ENCODE data around the gene TNFAIP2.
"Not testable (repeated sequence)": the region's sequence is repeated elsewhere in the genome, so short reads cannot be mapped to it uniquely, and the experiment has no call there.

Gene TNFAIP2

DNA sequence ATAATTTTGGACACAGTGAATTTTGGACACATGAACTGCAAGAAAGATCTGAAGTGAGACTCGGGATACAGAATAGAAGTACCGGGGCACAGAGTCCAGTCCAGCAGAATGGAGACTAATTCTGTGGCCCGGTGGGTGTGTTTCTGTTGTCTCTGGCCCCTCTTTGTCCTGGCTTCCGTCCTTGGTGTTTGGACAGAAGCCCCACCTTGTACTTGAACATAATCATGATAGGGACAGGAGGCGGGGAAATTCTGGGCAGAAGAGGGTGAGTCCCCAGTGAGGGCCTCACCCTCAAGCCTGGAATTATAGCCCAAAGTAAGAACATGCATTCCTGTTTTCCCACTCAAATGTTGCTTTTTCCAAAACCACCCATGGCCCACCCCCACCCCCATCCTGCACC lies 39.9 kb downstream of the TNFAIP2 start:
- ATAC-seq (replicated peaks) = no peak
- H3K36me3 Mint-ChIP-seq (ENCODE audit: insufficient read depth) = no peaks in the 10 kb centered on the region
- H3K4me1 Mint-ChIP-seq (ENCODE audit: low read depth in 2 of 2) = peaks cover 0 to 4% of the 10 kb centered on the region in 2 donors
- H3K27ac Mint-ChIP-seq = no peak overlapping the region
- no peak overlapping the region for H3K4me3 Mint-ChIP-seq
- peaks cover 8 to 65% of the 10 kb centered on the region in 2 donors for H3K27me3 Mint-ChIP-seq
- H3K9me3 Mint-ChIP-seq = no peaks in the 10 kb centered on the region
- no peak for DNase-seq

DNA sequence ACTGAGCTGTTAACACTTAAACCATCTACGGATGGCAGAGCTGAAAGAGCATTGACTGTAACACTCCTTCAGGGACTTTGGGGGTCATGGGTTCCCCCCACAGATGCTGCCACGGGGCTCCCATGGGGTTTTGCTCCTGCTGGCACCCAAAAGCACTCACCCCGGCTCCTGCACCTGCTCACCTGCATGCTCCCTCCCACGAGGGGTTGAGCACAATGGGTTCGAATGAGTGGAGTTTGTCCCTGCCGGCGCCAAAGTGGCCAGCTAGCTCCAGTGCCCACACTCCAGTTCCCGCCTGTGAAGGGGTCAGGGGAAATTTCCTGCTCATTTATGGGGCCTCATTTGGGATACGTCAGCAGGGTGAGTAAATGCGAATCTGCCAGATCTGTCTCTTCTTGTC lies 40.7 kb downstream of the TNFAIP2 start:
- ATAC-seq (replicated peaks) = no peak
- Mint-ChIP-seq H3K27ac (no peak overlapping the region), H3K27me3 (peaks cover 8 to 60% of the 10 kb centered on the region in 2 donors), H3K4me3 (no peak overlapping the region), H3K36me3 (ENCODE audit: insufficient read depth) (no peaks in the 10 kb centered on the region), H3K9me3 (no peaks in the 10 kb centered on the region), H3K4me1 (ENCODE audit: low read depth in 2 of 2) (peaks cover 0 to 4% of the 10 kb centered on the region in 2 donors)
- no peak for DNase-seq

DNA sequence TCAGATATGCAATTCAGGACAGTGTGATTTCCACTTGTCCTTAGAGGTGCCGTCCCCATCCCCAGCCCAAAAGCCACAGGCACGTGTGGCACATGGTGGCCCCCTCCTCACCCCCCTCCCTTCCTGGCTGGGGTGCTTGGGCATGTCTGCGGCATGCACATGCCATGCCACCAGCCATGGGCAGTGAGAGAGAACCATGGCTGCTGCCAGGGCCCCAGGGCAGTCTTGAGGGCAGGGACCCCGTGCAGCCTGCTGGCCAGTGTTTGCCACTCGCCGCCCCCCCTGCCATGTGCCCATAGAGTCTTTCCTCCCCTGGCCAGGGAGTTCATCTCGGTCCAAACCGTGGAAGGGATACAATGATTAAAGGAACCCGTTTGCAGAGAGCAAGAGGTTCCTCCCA lies 41.5 kb downstream of the TNFAIP2 start:
- Mint-ChIP-seq H3K27me3 (peaks cover 8 to 63% of the 10 kb centered on the region in 2 donors), H3K4me1 (ENCODE audit: low read depth in 2 of 2) (peaks cover 0 to 4% of the 10 kb centered on the region in 2 donors), H3K9me3 (no peaks in the 10 kb centered on the region), H3K36me3 (ENCODE audit: insufficient read depth) (no peaks in the 10 kb centered on the region), H3K27ac (no peak overlapping the region), H3K4me3 (no peak overlapping the region)
- ATAC-seq (replicated peaks) (no peak), DNase-seq (no peak)

DNA sequence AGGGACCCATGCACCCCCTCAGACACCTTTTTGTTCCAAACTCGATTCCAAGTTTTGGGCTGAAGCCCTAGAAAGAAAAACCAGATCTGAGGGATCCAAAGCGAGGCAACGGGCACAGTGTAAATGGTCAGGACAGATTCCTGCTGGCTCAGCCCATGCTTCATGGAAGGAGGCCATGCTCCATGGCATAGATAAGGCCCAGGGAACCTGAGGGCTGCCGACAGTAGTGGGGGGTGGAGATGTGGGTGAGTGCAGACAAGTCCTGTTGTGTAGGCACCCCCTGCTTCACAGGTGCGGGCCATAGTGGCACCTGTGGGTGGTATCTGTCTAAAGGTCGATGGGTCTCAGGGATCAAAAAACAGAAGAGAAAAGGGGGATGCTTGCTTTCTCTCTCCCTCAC lies 42.1 kb downstream of the TNFAIP2 start:
- H3K4me3 Mint-ChIP-seq = no peak overlapping the region
- H3K4me1 Mint-ChIP-seq (ENCODE audit: low read depth in 2 of 2) = peaks cover 0 to 4% of the 10 kb centered on the region in 2 donors
- no peak overlapping the region for H3K27ac Mint-ChIP-seq
- H3K9me3 Mint-ChIP-seq = peaks cover 0 to 4% of the 10 kb centered on the region in 2 donors
- no peak for ATAC-seq (replicated peaks)
- no peaks in the 10 kb centered on the region for H3K36me3 Mint-ChIP-seq (ENCODE audit: insufficient read depth)
- no peak for DNase-seq
- H3K27me3 Mint-ChIP-seq = peaks cover 13 to 68% of the 10 kb centered on the region in 2 donors

DNA sequence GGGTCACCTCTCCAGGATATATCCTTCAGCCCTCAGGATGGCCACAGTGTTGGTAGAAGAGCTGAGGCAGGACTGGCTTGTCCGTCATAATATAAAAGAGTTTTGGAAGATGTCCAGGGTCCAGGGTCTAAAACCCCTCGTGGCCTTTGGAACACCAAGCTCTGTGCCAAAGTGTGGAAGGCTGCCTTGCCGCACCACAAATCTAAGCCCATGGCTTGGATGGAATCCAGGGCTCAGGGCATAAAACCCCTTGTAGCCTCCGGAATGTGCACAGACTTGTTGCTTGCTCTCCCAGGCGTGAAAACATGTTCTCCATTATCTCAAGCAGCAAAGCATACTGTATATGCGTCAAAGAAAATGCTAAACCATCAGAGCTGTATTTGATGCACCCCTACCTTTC lies 46.7 kb downstream of the TNFAIP2 start:
- Mint-ChIP-seq H3K4me1 (ENCODE audit: low read depth in 2 of 2) (no peaks in the 10 kb centered on the region), H3K36me3 (ENCODE audit: insufficient read depth) (no peaks in the 10 kb centered on the region), H3K9me3 (peaks cover 0 to 8% of the 10 kb centered on the region in 2 donors), H3K27ac (no peak overlapping the region), H3K27me3 (peaks cover 43 to 74% of the 10 kb centered on the region in 2 donors), H3K4me3 (no peak overlapping the region)
- no peak for ATAC-seq (replicated peaks)
- no peak for DNase-seq

DNA sequence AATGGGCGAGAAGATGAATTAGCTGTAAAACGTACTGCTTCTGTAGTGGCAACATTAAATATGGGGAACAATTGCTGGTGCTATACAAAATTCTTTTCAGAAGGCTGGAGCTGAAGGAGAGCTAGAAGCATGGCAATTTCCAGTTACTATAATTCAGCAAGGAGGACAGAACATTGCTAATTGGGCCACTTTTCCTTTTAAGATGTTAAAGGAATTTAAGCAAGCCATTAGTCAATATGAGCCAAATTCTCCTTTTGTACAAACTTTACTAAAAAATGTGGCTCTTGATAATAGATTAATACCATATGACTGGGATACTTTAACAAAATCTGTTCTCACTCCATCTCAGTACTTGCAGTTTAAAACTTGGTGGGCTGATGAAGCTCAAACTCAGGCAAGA lies 47.9 kb downstream of the TNFAIP2 start:
- not testable (repeated sequence) for H3K9me3 Mint-ChIP-seq; H3K36me3 Mint-ChIP-seq (ENCODE audit: insufficient read depth); H3K4me3 Mint-ChIP-seq; H3K4me1 Mint-ChIP-seq (ENCODE audit: low read depth in 2 of 2); DNase-seq; ATAC-seq (replicated peaks); H3K27ac Mint-ChIP-seq
- peaks cover 39 to 69% of the 10 kb centered on the region in 2 donors for H3K27me3 Mint-ChIP-seq

DNA sequence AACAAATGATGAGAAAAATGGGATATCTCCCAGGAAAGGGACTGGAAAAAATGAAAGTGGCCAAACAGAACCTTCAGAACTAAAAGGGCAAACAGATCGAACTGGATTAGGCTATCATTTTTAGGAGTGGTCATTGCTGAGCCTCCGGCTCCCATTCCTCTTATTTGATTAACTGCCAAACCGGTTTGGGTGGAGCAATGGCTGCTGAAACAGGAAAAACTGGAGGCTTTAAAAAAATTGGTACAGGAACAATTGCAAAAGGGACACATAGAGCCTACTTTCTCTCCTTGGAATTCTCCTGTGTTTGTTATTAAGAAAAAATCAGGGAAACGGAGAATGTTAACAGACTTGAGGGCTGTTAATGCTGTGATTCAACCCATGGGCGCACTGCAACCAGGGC lies 49.7 kb downstream of the TNFAIP2 start:
- no peak for DNase-seq
- Mint-ChIP-seq H3K4me3 (no peak overlapping the region), H3K27ac (no peak overlapping the region), H3K9me3 (peaks cover 0 to 8% of the 10 kb centered on the region in 2 donors), H3K36me3 (ENCODE audit: insufficient read depth) (no peaks in the 10 kb centered on the region), H3K27me3 (peaks cover 35 to 54% of the 10 kb centered on the region in 2 donors), H3K4me1 (ENCODE audit: low read depth in 2 of 2) (no peaks in the 10 kb centered on the region)
- no peak for ATAC-seq (replicated peaks)

DNA sequence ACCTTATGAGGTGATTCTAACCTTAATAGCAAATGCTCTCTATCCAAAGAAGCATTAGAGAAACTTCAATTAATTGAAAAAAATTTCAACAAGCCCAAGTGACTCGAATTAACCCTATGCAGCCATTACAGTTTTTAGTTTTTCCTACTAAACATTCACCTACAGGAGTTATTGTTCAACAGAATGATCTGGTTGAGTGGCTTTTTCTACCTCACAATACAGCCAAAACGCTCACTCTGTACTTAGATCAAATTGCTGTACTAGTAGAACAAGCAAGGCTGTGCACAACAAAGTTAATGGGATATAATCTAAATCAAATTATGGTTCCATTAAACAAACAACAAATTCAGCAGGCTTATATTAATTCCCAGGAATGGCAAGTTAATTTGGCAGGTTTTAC lies 50.6 kb downstream of the TNFAIP2 start:
- H3K36me3 Mint-ChIP-seq (ENCODE audit: insufficient read depth); DNase-seq; ATAC-seq (replicated peaks); H3K4me1 Mint-ChIP-seq (ENCODE audit: low read depth in 2 of 2); H3K27ac Mint-ChIP-seq; H3K4me3 Mint-ChIP-seq; H3K9me3 Mint-ChIP-seq: not testable (repeated sequence)
- H3K27me3 Mint-ChIP-seq = peaks cover 36 to 57% of the 10 kb centered on the region in 2 donors

DNA sequence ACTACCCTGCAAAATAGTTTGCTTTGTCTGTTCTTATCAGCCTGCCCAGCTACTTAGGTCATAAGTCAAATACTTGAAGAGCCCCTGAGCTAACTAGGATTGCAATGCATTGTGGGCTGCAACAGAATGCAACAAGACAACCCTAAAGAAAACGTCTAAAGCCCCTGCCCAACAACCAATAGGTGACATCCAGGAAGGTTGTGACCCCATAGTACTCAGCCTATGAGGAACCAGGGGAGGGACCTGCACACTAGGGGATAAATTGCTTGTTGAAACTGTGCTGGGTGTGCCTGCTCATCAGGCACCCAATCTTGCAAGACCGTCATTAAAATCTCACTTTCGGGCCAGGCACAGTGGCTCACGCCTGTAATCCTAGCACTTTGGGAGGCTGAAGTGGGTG lies 52.9 kb downstream of the TNFAIP2 start:
- not testable (repeated sequence) for ATAC-seq (replicated peaks); H3K9me3 Mint-ChIP-seq; H3K4me1 Mint-ChIP-seq (ENCODE audit: low read depth in 2 of 2); H3K4me3 Mint-ChIP-seq; H3K27ac Mint-ChIP-seq; H3K36me3 Mint-ChIP-seq (ENCODE audit: insufficient read depth); DNase-seq
- peaks cover 26 to 56% of the 10 kb centered on the region in 2 donors for H3K27me3 Mint-ChIP-seq

DNA sequence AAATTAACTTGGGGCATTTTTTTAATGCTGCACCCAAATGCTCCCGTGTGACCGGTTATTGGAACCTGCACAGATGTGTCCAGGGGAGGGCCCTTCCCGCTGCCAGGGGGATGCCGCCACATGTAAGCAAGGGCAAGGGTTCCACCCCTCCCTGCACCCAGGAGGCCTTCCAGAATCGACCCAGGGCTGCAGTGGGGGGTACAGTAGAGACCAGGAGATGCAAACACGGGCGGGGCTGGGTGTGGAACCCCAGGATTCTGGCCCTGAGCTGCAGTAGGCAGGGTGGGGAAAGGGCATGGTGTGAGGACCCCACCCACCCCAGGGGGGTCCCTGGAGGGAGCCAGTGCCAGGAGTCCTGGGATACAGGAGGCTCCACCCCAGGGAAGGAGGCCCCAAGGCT lies 54.1 kb downstream of the TNFAIP2 start:
- Mint-ChIP-seq H3K27me3 (peaks cover 14 to 47% of the 10 kb centered on the region in 2 donors), H3K27ac (no peak overlapping the region), H3K4me3 (no peak overlapping the region), H3K9me3 (no peaks in the 10 kb centered on the region), H3K4me1 (ENCODE audit: low read depth in 2 of 2) (no peaks in the 10 kb centered on the region), H3K36me3 (ENCODE audit: insufficient read depth) (no peaks in the 10 kb centered on the region)
- no peak for DNase-seq
- no peak for ATAC-seq (replicated peaks)

DNA sequence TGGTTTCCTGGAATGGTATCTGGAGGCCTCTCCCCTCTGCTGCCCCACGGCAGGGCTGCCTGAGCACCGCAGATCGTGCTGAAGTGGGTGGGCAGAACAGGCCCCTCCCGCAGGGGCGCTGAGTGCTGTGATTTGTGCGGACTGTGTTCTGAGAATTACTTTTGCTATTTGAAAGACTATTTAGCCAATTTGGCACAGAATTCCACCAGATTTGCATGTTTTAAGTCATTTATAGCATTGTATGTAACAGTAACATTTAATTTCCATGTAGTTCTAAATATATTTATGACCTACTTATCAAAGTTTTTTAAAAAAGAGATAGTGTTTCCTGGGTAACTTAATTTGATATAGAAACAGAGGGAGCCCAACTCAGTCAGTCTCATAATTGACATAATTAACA lies 55.3 kb downstream of the TNFAIP2 start:
- ATAC-seq (replicated peaks) = no peak
- no peak for DNase-seq
- Mint-ChIP-seq H3K36me3 (ENCODE audit: insufficient read depth) (no peaks in the 10 kb centered on the region), H3K4me1 (ENCODE audit: low read depth in 2 of 2) (no peaks in the 10 kb centered on the region), H3K9me3 (no peaks in the 10 kb centered on the region), H3K27me3 (peaks cover 5 to 41% of the 10 kb centered on the region in 2 donors), H3K4me3 (no peak overlapping the region), H3K27ac (no peak overlapping the region)

DNA sequence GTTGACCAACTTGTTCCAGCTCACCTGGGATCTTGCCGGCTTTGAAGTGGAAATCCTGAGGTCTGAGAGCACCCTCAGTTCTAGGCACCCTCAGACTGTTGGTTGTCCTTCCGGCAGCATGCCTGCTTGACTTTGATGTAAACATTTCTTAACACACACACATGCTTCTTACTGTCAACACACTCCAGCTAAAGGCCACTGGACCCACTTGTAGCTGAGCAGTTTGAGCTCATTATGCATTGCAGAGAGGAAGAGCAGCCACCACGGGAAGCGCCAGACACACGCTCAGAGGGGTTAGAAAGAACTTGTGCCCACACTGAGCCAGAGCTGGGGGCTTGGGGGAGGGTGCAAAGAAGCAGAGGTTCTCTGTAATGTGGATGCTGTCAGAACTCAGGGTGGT lies 55.8 kb downstream of the TNFAIP2 start:
- Mint-ChIP-seq H3K4me1 (ENCODE audit: low read depth in 2 of 2) (no peaks in the 10 kb centered on the region), H3K4me3 (no peak overlapping the region), H3K9me3 (no peaks in the 10 kb centered on the region), H3K27ac (no peak overlapping the region), H3K36me3 (ENCODE audit: insufficient read depth) (no peaks in the 10 kb centered on the region), H3K27me3 (peaks cover 10 to 45% of the 10 kb centered on the region in 2 donors)
- ATAC-seq (replicated peaks) = no peak
- no peak for DNase-seq

DNA sequence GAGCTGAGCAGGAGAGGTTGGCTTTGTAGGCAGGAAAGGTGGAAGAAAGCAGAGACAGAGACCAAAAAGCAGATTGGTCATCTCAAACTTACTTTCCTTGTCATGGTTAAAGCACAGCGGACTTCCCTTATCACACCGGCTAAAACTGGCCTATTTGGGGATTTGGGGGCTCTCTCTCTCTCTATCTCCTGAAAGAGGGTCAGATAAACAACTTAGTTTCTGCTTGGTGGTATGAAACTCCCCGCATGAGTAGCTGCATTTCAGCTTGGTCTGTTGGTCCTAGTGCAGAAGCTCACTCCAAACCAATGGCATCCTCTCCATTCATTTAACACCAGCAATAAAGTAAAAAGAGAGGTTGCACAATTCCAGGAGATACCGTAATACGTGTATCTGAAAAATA lies 57.1 kb downstream of the TNFAIP2 start:
- Mint-ChIP-seq H3K27ac (no peak overlapping the region), H3K4me3 (no peak overlapping the region), H3K36me3 (ENCODE audit: insufficient read depth) (no peaks in the 10 kb centered on the region), H3K4me1 (ENCODE audit: low read depth in 2 of 2) (no peaks in the 10 kb centered on the region), H3K9me3 (no peaks in the 10 kb centered on the region), H3K27me3 (peaks cover 15 to 39% of the 10 kb centered on the region in 2 donors)
- no peak for ATAC-seq (replicated peaks)
- DNase-seq = no peak

DNA sequence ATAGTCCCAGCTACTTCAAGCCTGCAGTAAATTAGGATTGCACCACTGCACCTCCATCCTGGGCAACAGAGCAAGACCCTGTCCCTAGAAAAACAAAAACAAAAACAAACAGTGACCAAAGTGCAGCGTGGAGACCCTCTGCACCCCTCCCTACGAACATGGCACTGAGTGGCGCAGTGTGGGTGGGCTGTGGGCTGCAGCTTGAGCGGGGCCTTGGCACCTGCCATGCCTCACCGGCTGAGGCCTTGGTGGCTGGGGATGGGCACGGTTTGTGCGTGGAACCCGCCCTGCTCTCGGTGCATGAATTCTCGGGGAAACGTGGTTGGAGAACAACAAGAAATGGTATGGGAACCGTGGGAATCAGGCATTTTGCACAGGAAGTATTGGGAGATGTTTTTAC lies 60.8 kb downstream of the TNFAIP2 start:
- H3K27me3 Mint-ChIP-seq = peaks cover 36 to 67% of the 10 kb centered on the region in 2 donors
- no peaks in the 10 kb centered on the region for H3K36me3 Mint-ChIP-seq (ENCODE audit: insufficient read depth)
- DNase-seq (no peak), ATAC-seq (replicated peaks) (no peak)
- peaks cover 0 to 2% of the 10 kb centered on the region in 2 donors for H3K4me1 Mint-ChIP-seq (ENCODE audit: low read depth in 2 of 2)
- no peak overlapping the region for H3K27ac Mint-ChIP-seq
- no peaks in the 10 kb centered on the region for H3K9me3 Mint-ChIP-seq
- H3K4me3 Mint-ChIP-seq = no peak overlapping the region

Data from effector memory CD8-positive, alpha-beta T cell (primary cell).